Sigmoid colon (tissue), 7 donors: ENCODE measurements around the gene CCT3. TPM values are rescaled to one million over a fixed set of nuclear protein-coding genes. Genes with fewer than 3 reads are reported as not detected.

ENCODE experiments used
- DNase-seq: peaks from one replicate; pipeline ENCODE4 v3.0.0-alpha.2; 2019
- H3K27ac ChIP-seq, 4 donors: fragments of 200-600 bp; sonication (generic); one replicate each; pipeline ENCODE4 v1.5.1; 2016 to 2019; ENCODE audit warnings: mild to moderate bottlenecking in 1 of 4
- H3K27me3 ChIP-seq, 3 donors: fragments of 200-600 bp; sonication (generic); one replicate each; pipeline ENCODE4 v1.5.1; 2019; ENCODE audit warnings: mild to moderate bottlenecking in 1 of 3
- H3K36me3 ChIP-seq, 4 donors: fragments of 200-600 bp; sonication (generic); one replicate each; pipeline ENCODE4 v1.5.1; 2016 to 2019
- H3K4me1 ChIP-seq, 4 donors: fragments of 200-600 bp; sonication (generic); one replicate each; pipeline ENCODE4 v1.5.1; 2017 to 2019
- H3K4me3 ChIP-seq, 4 donors: fragments of 200-600 bp; sonication (generic); one replicate each; pipeline ENCODE4 v1.5.1; 2017 to 2019; ENCODE audit warnings: mild to moderate bottlenecking in 2 of 4, moderate library complexity in 1 of 4
- H3K9me3 ChIP-seq, 4 donors: fragments of 200-600 bp in 3 of 4; sonication (generic) in 3 of 4; one replicate each; pipeline versions ENCODE4 v1.5.1 to v1.6.1; 2013 to 2019
- CTCF ChIP-seq, 4 experiments: fragments of 450-650 bp in 3 of 4; fragments of 200-600 bp in 1 of 4; IDR thresholded peaks; one replicate each; pipeline ENCODE4 v1.5.1; 2016 to 2019; ENCODE audit warnings: antibody characterized with exemption in 4 of 4, mild to moderate bottlenecking in 3 of 4, moderate library complexity in 2 of 4
- EP300 ChIP-seq, 4 donors: sonication (generic); formaldehyde crosslinking; IDR thresholded peaks; one replicate each; pipeline ENCODE4 v1.6.1; 2017; ENCODE audit warnings: antibody characterized with exemption in 4 of 4
- POLR2A ChIP-seq, 2 donors: fragments of 450-650 bp; IDR thresholded peaks; one replicate each; pipeline ENCODE4 v1.6.1; 2016; ENCODE audit warnings: antibody characterized with exemption in 2 of 2, mild to moderate bottlenecking in 2 of 2, moderate library complexity in 2 of 2
- POLR2AphosphoS5 ChIP-seq, 4 donors: sonication (generic); formaldehyde crosslinking; IDR thresholded peaks; one replicate each; pipeline ENCODE4 v1.6.1; 2017; ENCODE audit warnings: antibody characterized with exemption in 4 of 4
- WGBS, 2 donors: extraction: QIAGEN DNeasy Blood & Tissue Kit; methylation state at CpG; one replicate each; pipeline ENCODE4 v1.1.7; 2013; 5-methylcytosine and 5-hydroxymethylcytosine counted together
- intact Hi-C: fragments of 100-400 bp; cut with DNase I; formaldehyde crosslinking; loops from one replicate; pipeline ENCODE4 v1.15.1; 2023
- polyA plus RNA-seq, 3 donors: library from polyadenylated mRNA; stranded (reverse); fragments of 200-250 nt; gene quantifications; one replicate each; pipeline ENCODE4 v1.2.3, GENCODE V29; 2013
- total RNA-seq, 4 donors: library from RNA; depleted of rRNA; stranded (reverse); fragments of >200 nt; gene quantifications; one replicate each; pipeline ENCODE4 v1.1.0, GENCODE V29; 2016
- donor health status: healthy with polysubstance abuse.
- donor health status: Bipolar disorder and iron deficiency.
- donor health status: healthy.

CCT3 gene
- total and polyA plus RNA-seq, 7 donors, result 94.3 to 253 (median 155) TPM

- Histone ChIP-seq H3K27me3 (no peaks in the 10 kb centered on the region), H3K9me3 (no peaks in the 10 kb centered on the region), H3K4me3 (peak overlapping the region; percentile 69 to 93 (median 80)), H3K4me1 (peaks cover 0 to 33% (median 29%) of the 10 kb centered on the region in 4 donors), H3K27ac (peak overlapping the region; percentile 84 to 92 (median 90)), H3K36me3 (peaks cover 0 to 9% (median 2%) of the 10 kb centered on the region in 4 donors)
- WGBS, 2 donors, result 60 to 88% methylated on average over 1 of the region's 1 CpG
- DNase-seq, result no peak
- intact Hi-C loops, result no loop called here
- TF ChIP-seq POLR2A (IDR thresholded peaks at IDR 0.05), result no peak
- no peak for TF ChIP-seq CTCF (IDR thresholded peaks at IDR 0.05)
- no peak for TF ChIP-seq EP300 (IDR thresholded peaks at IDR 0.05)
- TF ChIP-seq POLR2AphosphoS5 (IDR thresholded peaks at IDR 0.05), result no peak
Measured at GRCh38 chr1:156283521-156283920, 54.6 kb downstream of the CCT3 start.

- peak; percentile 99 for DNase-seq
- H3K4me1 ChIP-seq, result peaks cover 0 to 33% (median 29%) of the 10 kb centered on the region in 4 donors
- intact Hi-C loops, result no loop called here
- H3K27me3 ChIP-seq, result no peaks in the 10 kb centered on the region
- TF ChIP-seq CTCF (IDR thresholded peaks at IDR 0.05) (no peak), POLR2A (IDR thresholded peaks at IDR 0.05) (peak; percentile 61 to 87), EP300 (IDR thresholded peaks at IDR 0.05) (peak in 2 of 4 donors; percentile 5 to 68), POLR2AphosphoS5 (IDR thresholded peaks at IDR 0.05) (peak; percentile 77 to 96 (median 88))
- H3K27ac ChIP-seq, result peak within 1 kb of the TSS; percentile 84 to 92 (median 90)
- H3K36me3 ChIP-seq, result peaks cover 0 to 13% (median 8%) of the 10 kb centered on the region in 4 donors
- H3K9me3 ChIP-seq, result no peaks in the 10 kb centered on the region
- 0% methylated on average over 50 of the region's 50 CpGs for WGBS, 2 donors
- H3K4me3 ChIP-seq, result peak within 1 kb of the TSS; percentile 69 to 93 (median 80)
Measured at GRCh38 chr1:156282479-156283222, 55.4 kb downstream of the CCT3 start, which contains the start of gene SMG5. Gene SMG5, minus strand, starts transcription at chr1:156282825. Its CDS starts 145 bp downstream, at chr1:156282680.

- H3K4me3 ChIP-seq, result peak overlapping the region; percentile 69 to 93 (median 80)
- 6 to 9% methylated on average over 22 of the region's 22 CpGs for WGBS, 2 donors
- peaks cover 3 to 20% (median 10%) of the 10 kb centered on the region in 4 donors for H3K36me3 ChIP-seq
- TF ChIP-seq EP300 (IDR thresholded peaks at IDR 0.05), result no peak
- no peak for TF ChIP-seq CTCF (IDR thresholded peaks at IDR 0.05)
- no peak for TF ChIP-seq POLR2A (IDR thresholded peaks at IDR 0.05)
- peaks cover 0 to 33% (median 29%) of the 10 kb centered on the region in 4 donors for H3K4me1 ChIP-seq
- intact Hi-C loops, result no loop called here
- no peaks in the 10 kb centered on the region for H3K9me3 ChIP-seq
- DNase-seq, result no peak
- H3K27me3 ChIP-seq, result no peaks in the 10 kb centered on the region
- peak overlapping the region; percentile 84 to 92 (median 90) for H3K27ac ChIP-seq
Measured at GRCh38 chr1:156281693-156282478, 56.2 kb downstream of the CCT3 start.

GRCh38 chr1:156281281-156281680 is 56.8 kb downstream of the CCT3 start:
- 34% methylated on average over 8 of the region's 8 CpGs for WGBS, 2 donors
- intact Hi-C loops, result no loop called here
- Histone ChIP-seq H3K4me3 (peak overlapping the region in 2 of 4 donors; percentile 83 to 93), H3K36me3 (peaks cover 8 to 27% (median 13%) of the 10 kb centered on the region in 4 donors), H3K27me3 (no peaks in the 10 kb centered on the region), H3K27ac (peak overlapping the region in 2 of 4 donors; percentile 92), H3K4me1 (peaks cover 0 to 33% (median 29%) of the 10 kb centered on the region in 4 donors), H3K9me3 (no peaks in the 10 kb centered on the region)
- no peak for TF ChIP-seq POLR2AphosphoS5 (IDR thresholded peaks at IDR 0.05)
- TF ChIP-seq POLR2A (IDR thresholded peaks at IDR 0.05), result no peak
- no peak for TF ChIP-seq CTCF (IDR thresholded peaks at IDR 0.05)
- no peak for TF ChIP-seq EP300 (IDR thresholded peaks at IDR 0.05)
- DNase-seq, result no peak
